MM.1S (cell line): ENCODE measurements around the gene HPCAL1.

Experiments
- CTCF ChIP-seq: fragments of 300-600 bp; sonication (generic); IDR thresholded peaks from 2 replicates; pipeline ENCODE4 v1.5.1; 2016; ENCODE audit warnings: antibody characterized with exemption, low read length, mixed read lengths
- EZH2phosphoT487 ChIP-seq: fragments of 300-600 bp; sonication (generic); IDR thresholded peaks from 2 replicates; pipeline ENCODE4 v1.6.1; 2018; ENCODE audit warnings: antibody characterized with exemption, low read length

DNA sequence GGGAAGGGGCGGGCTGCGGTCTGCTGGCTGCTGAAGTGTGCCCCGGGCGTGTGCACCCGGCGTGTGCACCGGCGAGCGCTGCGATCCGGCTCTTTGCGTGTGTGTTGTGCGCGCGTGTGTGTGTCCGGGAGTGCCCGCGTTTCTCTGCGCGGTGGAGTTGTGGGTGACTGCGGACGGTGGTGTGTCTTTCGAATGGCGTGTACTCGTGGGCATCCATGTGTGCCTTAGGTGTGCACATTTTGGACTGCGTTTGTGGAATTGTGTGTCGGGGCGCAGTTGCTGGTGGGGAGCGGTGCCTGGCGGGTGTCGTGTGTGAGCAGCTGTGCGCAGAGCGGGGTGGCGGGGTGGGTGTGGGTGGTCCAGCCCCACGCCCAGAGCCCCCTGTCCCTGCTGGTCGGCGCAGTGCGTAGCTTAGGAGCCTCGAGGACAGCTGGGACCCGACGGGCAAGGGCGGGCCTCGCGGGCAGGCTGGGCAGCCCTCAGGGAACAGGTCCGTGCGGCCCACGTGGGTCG is 533 bp downstream of the HPCAL1 start:
- TF ChIP-seq CTCF: no peak
- TF ChIP-seq EZH2phosphoT487: no peak
